Measurements from ENCODE around the gene TCL1B. TPM values are rescaled to one million over a fixed set of nuclear protein-coding genes. Genes with fewer than 3 reads are reported as not detected.

Gene TCL1B
- total RNA-seq, 3 donors from 2014 or later = not detected

DNA sequence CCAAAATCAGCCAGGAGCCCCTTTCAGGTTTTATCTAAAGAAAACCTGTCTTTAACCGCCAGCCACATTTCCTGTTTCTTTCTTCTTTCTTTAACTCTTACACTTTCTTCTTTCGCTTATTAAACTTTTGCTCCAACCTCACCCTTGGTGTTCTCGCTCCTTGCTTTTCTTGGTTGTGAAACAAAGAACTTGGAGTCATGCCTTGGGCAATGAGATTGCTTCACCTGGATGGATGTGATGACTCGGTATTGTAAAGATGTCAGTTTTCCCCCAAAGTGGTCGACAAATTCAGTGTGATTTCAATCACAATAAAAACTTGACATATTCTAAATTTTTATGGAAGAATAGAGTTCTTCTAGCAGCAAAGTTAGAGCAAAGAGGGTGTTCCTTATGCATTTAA, 43.9 kb downstream of the TCL1B start:
- TF ChIP-seq, protein P1, sequence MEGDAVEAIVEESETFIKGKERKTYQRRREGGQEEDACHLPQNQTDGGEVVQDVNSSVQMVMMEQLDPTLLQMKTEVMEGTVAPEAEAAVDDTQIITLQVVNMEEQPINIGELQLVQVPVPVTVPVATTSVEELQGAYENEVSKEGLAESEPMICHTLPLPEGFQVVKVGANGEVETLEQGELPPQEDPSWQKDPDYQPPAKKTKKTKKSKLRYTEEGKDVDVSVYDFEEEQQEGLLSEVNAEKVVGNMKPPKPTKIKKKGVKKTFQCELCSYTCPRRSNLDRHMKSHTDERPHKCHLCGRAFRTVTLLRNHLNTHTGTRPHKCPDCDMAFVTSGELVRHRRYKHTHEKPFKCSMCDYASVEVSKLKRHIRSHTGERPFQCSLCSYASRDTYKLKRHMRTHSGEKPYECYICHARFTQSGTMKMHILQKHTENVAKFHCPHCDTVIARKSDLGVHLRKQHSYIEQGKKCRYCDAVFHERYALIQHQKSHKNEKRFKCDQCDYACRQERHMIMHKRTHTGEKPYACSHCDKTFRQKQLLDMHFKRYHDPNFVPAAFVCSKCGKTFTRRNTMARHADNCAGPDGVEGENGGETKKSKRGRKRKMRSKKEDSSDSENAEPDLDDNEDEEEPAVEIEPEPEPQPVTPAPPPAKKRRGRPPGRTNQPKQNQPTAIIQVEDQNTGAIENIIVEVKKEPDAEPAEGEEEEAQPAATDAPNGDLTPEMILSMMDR (IDR thresholded peaks at IDR 0.05) = no peak
- DNase-seq = no peak
- Histone ChIP-seq H3K36me3 (ENCODE audit: low read depth) (no peaks in the 10 kb centered on the region), H3K4me1 (ENCODE audit: low read depth) (no peaks in the 10 kb centered on the region), H3K4me3 (no peak overlapping the region), H3K9me3 (no peaks in the 10 kb centered on the region)
- intact Hi-C loops (cut with DNase I, micrococcal nuclease) = no loop called here
- ATAC-seq = no peak

DNA sequence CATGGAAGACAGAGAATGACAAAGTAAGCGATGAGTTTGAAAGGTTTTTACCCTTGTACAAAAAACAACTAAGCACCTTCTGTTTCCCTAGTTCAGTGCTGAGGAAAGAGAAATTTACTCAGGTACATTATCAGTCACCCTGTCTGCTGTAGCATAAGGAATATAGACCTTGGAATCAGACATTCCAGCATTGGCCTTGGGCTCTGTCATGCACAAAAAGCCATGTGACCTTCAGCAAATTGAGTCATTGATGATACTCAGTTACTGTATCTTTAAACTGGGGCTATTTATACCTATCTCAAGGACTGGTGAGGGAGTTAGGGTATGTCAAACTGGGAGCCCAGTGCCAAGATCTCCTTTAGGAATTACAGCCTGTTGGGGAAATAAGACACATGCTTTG, 47.0 kb downstream of the TCL1B start:
- TF ChIP-seq, protein P1 (IDR thresholded peaks at IDR 0.05) = no peak
- Histone ChIP-seq H3K4me1 (ENCODE audit: low read depth) (no peaks in the 10 kb centered on the region), H3K9me3 (no peaks in the 10 kb centered on the region), H3K36me3 (ENCODE audit: low read depth) (no peaks in the 10 kb centered on the region), H3K4me3 (no peak overlapping the region)
- no peak for ATAC-seq
- DNase-seq = no peak
- intact Hi-C loops (cut with DNase I, micrococcal nuclease) = no loop called here

DNA sequence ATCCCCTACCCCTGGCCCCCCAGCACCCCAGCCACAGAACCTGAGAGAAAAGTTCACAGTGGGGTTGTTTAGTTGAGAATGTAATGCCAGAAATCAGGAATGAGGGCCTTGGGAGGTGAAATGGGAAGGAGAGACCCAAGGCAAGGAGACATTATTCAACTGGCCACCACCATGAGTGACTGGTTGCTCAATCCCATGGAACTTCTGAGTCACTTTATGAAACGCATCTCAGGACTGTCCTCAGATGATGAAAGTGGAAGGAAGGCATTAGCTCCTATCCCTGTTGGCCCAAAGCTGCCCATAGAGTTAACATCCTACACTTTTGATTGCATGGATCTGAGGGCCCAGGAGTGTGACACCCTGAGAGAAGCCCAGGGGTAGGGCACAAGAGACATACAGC, 53.1 kb downstream of the TCL1B start:
- intact Hi-C loops (cut with DNase I, micrococcal nuclease) = no loop called here
- Histone ChIP-seq H3K9me3 (no peaks in the 10 kb centered on the region), H3K36me3 (ENCODE audit: low read depth) (no peaks in the 10 kb centered on the region), H3K4me1 (ENCODE audit: low read depth) (no peaks in the 10 kb centered on the region), H3K4me3 (no peak overlapping the region)
- TF ChIP-seq, protein P1 (IDR thresholded peaks at IDR 0.05) = no peak
- no peak for ATAC-seq
- no peak for DNase-seq

DNA sequence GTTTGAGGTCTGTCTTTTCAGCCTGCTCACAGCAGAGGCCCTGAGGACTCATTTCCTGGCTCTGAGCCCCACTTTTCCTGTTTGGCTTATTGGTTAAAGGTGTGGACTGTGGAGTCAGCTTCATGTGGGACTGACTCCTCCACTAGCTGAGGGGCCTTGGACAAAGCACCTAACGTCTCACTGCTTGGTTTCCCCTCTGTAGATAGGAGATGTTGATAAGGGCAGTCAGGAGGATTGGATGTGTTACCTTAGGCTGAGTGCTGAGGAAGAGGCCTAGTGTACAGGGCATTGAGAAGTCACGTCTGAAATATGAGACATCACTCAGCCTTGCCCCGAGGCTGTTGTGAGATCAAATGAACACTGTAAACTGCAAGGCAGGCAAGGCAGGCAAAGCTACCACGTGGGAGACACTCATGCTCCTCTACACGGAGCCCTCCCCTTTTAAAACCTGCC, 54.8 kb downstream of the TCL1B start:
- no peak for DNase-seq
- no peaks in the 10 kb centered on the region for H3K9me3 ChIP-seq
- intact Hi-C loops (cut with DNase I, micrococcal nuclease) = no loop called here
- TF ChIP-seq, protein P1 (IDR thresholded peaks at IDR 0.05) = no peak
- no peak overlapping the region for H3K4me3 ChIP-seq
- no peaks in the 10 kb centered on the region for H3K36me3 ChIP-seq (ENCODE audit: low read depth)
- ATAC-seq = no peak
- no peaks in the 10 kb centered on the region for H3K4me1 ChIP-seq (ENCODE audit: low read depth)

DNA sequence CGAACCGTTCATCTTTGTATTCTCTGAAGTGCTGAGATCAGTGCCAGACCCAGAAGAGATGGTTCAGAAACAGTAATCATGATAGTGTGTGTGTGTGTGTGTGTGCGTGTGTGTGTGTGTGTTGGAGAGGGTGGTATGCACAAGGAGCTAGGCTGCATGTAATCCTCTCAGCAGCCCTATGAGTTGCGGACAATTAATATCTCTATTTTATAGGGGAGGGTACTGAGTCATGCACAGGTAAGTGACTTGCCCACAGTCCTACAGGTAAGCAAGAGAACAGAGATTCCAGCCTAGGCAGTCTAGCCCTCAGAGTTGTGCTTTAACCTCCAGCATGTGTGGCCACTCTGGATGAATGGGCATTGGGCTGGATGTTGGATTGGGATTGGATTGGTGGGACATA, 55.6 kb downstream of the TCL1B start:
- ATAC-seq (no peak), DNase-seq (no peak)
- no peaks in the 10 kb centered on the region for H3K4me1 ChIP-seq (ENCODE audit: low read depth)
- H3K9me3 ChIP-seq = no peaks in the 10 kb centered on the region
- no peaks in the 10 kb centered on the region for H3K36me3 ChIP-seq (ENCODE audit: low read depth)
- TF ChIP-seq, protein P1 (IDR thresholded peaks at IDR 0.05) = no peak
- H3K4me3 ChIP-seq = no peak overlapping the region
- intact Hi-C loops (cut with DNase I, micrococcal nuclease) = no loop called here

Other genes starting within 250 kb of the TCL1B start
- 10 to 100 TPM; 13.8 to 16.4 (median 13.9) TPM for gene SYNE3, start 169.8 kb upstream of the TCL1B start, total RNA-seq
- gene GLRX5, start 151.4 kb upstream of the TCL1B start, total RNA-seq = 10 to 100 TPM; 43.9 to 45.8 (median 45.4) TPM
- gene TCL1A, start 27.7 kb downstream of the TCL1B start, total RNA-seq = under 1 TPM in 1 of 3 donors, not detected in 2; 0.31 TPM
- gene TUNAR, start 190.4 kb downstream of the TCL1B start, total RNA-seq = not detected